NCI-H2227 (cell line): ENCODE measurements around the gene DGKK.
A peak's percentile ranks its signal among the peaks of the same experiment; 100 is the strongest.

ENCODE experiments used
- DNase-seq: peaks from one replicate; lab custom pipeline; 2025; ENCODE audit not compliant: unreplicated experiment; lab: John Stamatoyannopoulos, UW

DGKK gene

GRCh38 chrX:50470103-50471031, at the start of gene DGKK:
TSS of gene DGKK (minus strand) at chrX:50470825. CDS start at chrX:50470678, 147 bp downstream.
- DNase-seq: peak; percentile 81

- no peak for DNase-seq
Observed at GRCh38 chrX:50514811-50515210, 44.2 kb upstream of the DGKK start.

GRCh38 chrX:50497114-50497513, 26.5 kb upstream of the DGKK start:
- DNase-seq: no peak

- DNase-seq: no peak
Observed at GRCh38 chrX:50495616-50496015, 25.0 kb upstream of the DGKK start.

GRCh38 chrX:50492720-50493119, 22.1 kb upstream of the DGKK start:
- DNase-seq: no peak

GRCh38 chrX:50484662-50485061, 14.0 kb upstream of the DGKK start:
- DNase-seq: no peak

GRCh38 chrX:50483283-50483682, 12.7 kb upstream of the DGKK start:
- no peak for DNase-seq

GRCh38 chrX:50475208-50475607, 4.6 kb upstream of the DGKK start:
- no peak for DNase-seq

- DNase-seq: peak; percentile 10
Observed at GRCh38 chrX:50471390-50471789, 765 bp upstream of the DGKK start.

- DNase-seq: no peak
Observed at GRCh38 chrX:50469206-50469605, 1.4 kb downstream of the DGKK start.

- no peak for DNase-seq
Observed at GRCh38 chrX:50459615-50460014, 11.0 kb downstream of the DGKK start.

GRCh38 chrX:50458483-50458882, 12.1 kb downstream of the DGKK start:
- DNase-seq: no peak

- no peak for DNase-seq
Observed at GRCh38 chrX:50456712-50457484, 13.7 kb downstream of the DGKK start.

GRCh38 chrX:50452782-50453181, 17.8 kb downstream of the DGKK start:
- DNase-seq: no peak

- no peak for DNase-seq
Observed at GRCh38 chrX:50450324-50450723, 20.3 kb downstream of the DGKK start.

GRCh38 chrX:50448565-50448964, 22.1 kb downstream of the DGKK start:
- DNase-seq: no peak

GRCh38 chrX:50447535-50447934, 23.1 kb downstream of the DGKK start:
- no peak for DNase-seq

- no peak for DNase-seq
Observed at GRCh38 chrX:50442426-50443116, 28.1 kb downstream of the DGKK start.

- no peak for DNase-seq
Observed at GRCh38 chrX:50436797-50437196, 33.8 kb downstream of the DGKK start.

GRCh38 chrX:50432829-50433289, 37.8 kb downstream of the DGKK start:
- DNase-seq: no peak

- no peak for DNase-seq
Observed at GRCh38 chrX:50431623-50432022, 39.0 kb downstream of the DGKK start.
